HCT116 (cell line): Measurements from ENCODE around the gene EIF4EBP3. TPM values are rescaled to one million over a fixed set of nuclear protein-coding genes. Genes with fewer than 3 reads are reported as not detected.

Experiments
- ATAC-seq: fragments of 200-7000 bp; cut with Tn5 transposase; 2 replicates; pipeline ENCODE4 v1.9.1; 2020; ENCODE audit warnings: mild to moderate bottlenecking, moderate library complexity
- BruUV-seq: library from RNA; stranded (reverse); fragments of 400-500 nt; replicated peaks from 2 replicates; lab custom pipeline; 2021; lab: Mats Ljungman, UMichigan
- CTCF ChIA-PET: fragments of 300-600 bp; sonication (Branson Sonifier 250); formaldehyde crosslinking; loops from one replicate; lab custom pipeline; 2021; ENCODE audit warnings: antibody characterized with exemption; lab: Charles Lee
- POLR2A ChIA-PET: fragments of 300-600, 350-600 bp; sonication (Branson Sonifier 250); formaldehyde crosslinking; loops from one replicate; lab custom pipeline; 2021; ENCODE audit warnings: antibody characterized with exemption; lab: Charles Lee
- RAD21 ChIA-PET, 2 experiments: fragments of 300-600 bp; sonication (Branson Sonifier 250); formaldehyde crosslinking; loops; one replicate each; lab custom pipeline; 2023; ENCODE audit warnings: low total read pairs in 2 of 2; ENCODE audit not compliant: uncharacterized antibody in 2 of 2, unreplicated experiment in 2 of 2, low non-redundant PET in 1 of 2; lab: Charles Lee
- DNase-seq: peaks from one replicate; pipeline ENCODE4 v3.0.0-alpha.2; 2010; ENCODE audit warnings: low read depth, low spot score
- H2AFZ ChIP-seq: fragments of 200-600 bp; shearing (Covaris generic), sonication (generic); 2 replicates; pipeline ENCODE4 v1.6.1; 2017; ENCODE audit warnings: low read depth, mixed run types, mixed read lengths, antibody characterized with exemption, low read length; ENCODE audit not compliant: poor library complexity, severe bottlenecking
- H3K27ac ChIP-seq: 2 replicates; pipeline ENCODE4 v1.5.1; 2012; ENCODE audit warnings: low read depth, low read length
- H3K27me3 ChIP-seq: fragments of 200-600 bp; sonication (generic); 2 replicates; pipeline ENCODE4 v1.6.1; 2016; ENCODE audit warnings: mixed run types, low read length, mixed read lengths; ENCODE audit not compliant: insufficient read depth
- H3K36me3 ChIP-seq, 2 experiments: fragments of 200-500 bp in 1 of 2; fragments of 200-600 bp in 1 of 2; sonication (Bioruptor generic) in 1 of 2; sonication (generic) in 1 of 2; 2 replicates each; pipeline versions ENCODE4 v1.5.1 to v1.6.1; 2014 to 2016; ENCODE audit warnings: low read length in 2 of 2, inconsistent platforms in 1 of 2, mixed read lengths in 1 of 2, mixed run types in 1 of 2; ENCODE audit not compliant: insufficient read depth in 2 of 2, control insufficient read depth in 1 of 2
- H3K4me1 ChIP-seq, 2 experiments: fragments of 200-600 bp in 1 of 2; sonication (generic) in 1 of 2; 2 replicates each; pipeline versions ENCODE4 v1.5.1 to v1.6.1; 2012 to 2017; ENCODE audit warnings: low read length in 2 of 2, inconsistent platforms in 1 of 2, mild to moderate bottlenecking in 1 of 2, mixed read lengths in 1 of 2, mixed run types in 1 of 2, moderate library complexity in 1 of 2; ENCODE audit not compliant: insufficient read depth in 2 of 2, control insufficient read depth in 1 of 2
- H3K4me2 ChIP-seq: fragments of 200-600 bp; sonication (generic); 2 replicates; pipeline ENCODE4 v1.6.1; 2017; ENCODE audit warnings: mixed run types, low read length, mixed read lengths
- H3K4me3 ChIP-seq, 2 experiments: fragments of 200-600 bp in 1 of 2; sonication (generic) in 1 of 2; replicated peaks in 1 of 2; 2 replicates each; pipeline ENCODE4 v1.5.1; 2011 to 2016; ENCODE audit warnings: low read length in 2 of 2, control low read depth in 1 of 2, low read depth in 1 of 2, mild to moderate bottlenecking in 1 of 2, mixed read lengths in 1 of 2, mixed run types in 1 of 2
- H3K79me2 ChIP-seq: fragments of 200-600 bp; sonication (generic); 2 replicates; pipeline ENCODE4 v1.6.1; 2017; ENCODE audit warnings: mild to moderate bottlenecking, mixed run types, low read length, moderate library complexity, mixed read lengths; ENCODE audit not compliant: insufficient read depth
- H3K9ac ChIP-seq: fragments of 200-600 bp; sonication (generic); 2 replicates; pipeline ENCODE4 v1.6.1; 2016; ENCODE audit warnings: low read length, mixed read lengths
- H3K9me2 ChIP-seq: fragments of 200-600 bp; sonication (generic), shearing (Covaris generic); 2 replicates; pipeline ENCODE4 v1.6.1; 2017; ENCODE audit warnings: mixed run types, mild to moderate bottlenecking, moderate library complexity; ENCODE audit not compliant: insufficient read depth
- H3K9me3 ChIP-seq, 2 experiments: fragments of 200-500 bp in 1 of 2; fragments of 200-600 bp in 1 of 2; sonication (Bioruptor generic) in 1 of 2; sonication (generic) in 1 of 2; 2 replicates each; pipeline ENCODE4 v1.6.1; 2014 to 2017; ENCODE audit warnings: low read length in 2 of 2, mixed read lengths in 2 of 2, inconsistent platforms in 1 of 2, low read depth in 1 of 2, mild to moderate bottlenecking in 1 of 2, mixed run types in 1 of 2, moderate library complexity in 1 of 2; ENCODE audit not compliant: control insufficient read depth in 1 of 2, insufficient read depth in 1 of 2
- H4K20me1 ChIP-seq: fragments of 200-600 bp; sonication (generic), shearing (Covaris generic); 2 replicates; pipeline ENCODE4 v1.6.1; 2017; ENCODE audit warnings: mixed run types, mild to moderate bottlenecking, moderate library complexity; ENCODE audit not compliant: insufficient read depth
- JUND ChIP-seq: IDR thresholded peaks from 2 replicates; pipeline ENCODE4 v1.6.1; 2012
- POLR2A ChIP-seq: IDR thresholded peaks from 2 replicates; pipeline ENCODE4 v1.7.0; 2011; ENCODE audit warnings: borderline replicate concordance; ENCODE audit not compliant: insufficient read depth, insufficient read length; ENCODE audit errors: extremely low read depth
- POLR2AphosphoS5 ChIP-seq: IDR thresholded peaks from 2 replicates; pipeline ENCODE4 v1.6.1; 2011; ENCODE audit warnings: mild to moderate bottlenecking, low read depth, low read length, moderate library complexity
- TCF7L2 ChIP-seq: IDR thresholded peaks from 2 replicates; pipeline ENCODE4 v1.7.0; 2011; ENCODE audit warnings: borderline replicate concordance, inconsistent platforms; ENCODE audit not compliant: insufficient read depth, insufficient read length; ENCODE audit errors: extremely low read depth
- intact Hi-C: fragments of 100-400 bp; cut with micrococcal nuclease; formaldehyde crosslinking; loops from 2 replicates; pipeline ENCODE4 v1.10.0; 2022
- total RNA-seq: library from RNA; stranded (reverse); gene quantifications from one replicate; pipeline ENCODE4 v1.2.1, GENCODE V29; 2021; ENCODE audit not compliant: unreplicated experiment
- TF ChIP-seq, protein P1 (sequence below): IDR thresholded peaks from 2 replicates; pipeline ENCODE4 v1.6.1; 2012; ENCODE audit warnings: low read depth

The EIF4EBP3 gene
- total RNA-seq, 1 experiment from 2014 or later: 6.0 TPM

DNA sequence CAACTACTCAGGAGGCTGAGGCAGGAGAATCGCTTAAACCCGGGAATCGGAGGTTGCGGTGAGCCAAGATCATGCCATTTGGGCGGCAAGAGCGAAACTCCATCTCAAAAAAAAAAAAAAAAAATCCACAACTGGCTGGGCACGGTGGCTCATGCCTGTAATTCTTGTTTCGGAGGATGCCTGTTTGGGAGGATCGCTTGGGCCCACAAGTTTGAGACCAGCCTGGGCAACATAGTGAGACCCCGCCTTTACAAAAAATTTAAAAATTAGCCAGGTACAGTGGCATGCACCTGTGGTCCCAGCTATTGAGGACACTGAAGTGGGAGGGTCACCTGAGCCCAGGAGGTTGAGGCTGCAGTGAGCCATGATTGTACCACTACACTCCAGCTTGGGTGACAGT lies 1.9 kb upstream of the EIF4EBP3 start:
- Histone ChIP-seq H2AFZ (no peak overlapping the region), H3K36me3 (peaks cover 18 to 28% of the 10 kb centered on the region in 2 experiments; a peak in 3 of 4 replicates), H3K27me3 (no peaks in the 10 kb centered on the region), H3K9me2 (no peaks in the 10 kb centered on the region), H3K79me2 (peaks cover 12% of the 10 kb centered on the region; the same call in 1 of the 2 replicates), H4K20me1 (no peaks in the 10 kb centered on the region), H3K4me1 (peaks cover 2 to 25% of the 10 kb centered on the region in 2 experiments; a peak in 3 of 4 replicates), H3K9me3 (no peaks in the 10 kb centered on the region), H3K27ac (no peak overlapping the region), H3K4me3 (no peak overlapping the region), H3K4me2 (no peak overlapping the region), H3K9ac (no peak overlapping the region)
- ATAC-seq (no peak), DNase-seq (no peak)
- ChIA-PET POLR2A (interaction anchor here (0.7 kb wide), 1 partner anchor 224 kb away, joined by 3 read pairs; no protein-coding TSS in a partner anchor), RAD21 (no interaction called here), CTCF (no interaction called here)
- TF ChIP-seq POLR2A: no peak
- TF ChIP-seq, protein P1, sequence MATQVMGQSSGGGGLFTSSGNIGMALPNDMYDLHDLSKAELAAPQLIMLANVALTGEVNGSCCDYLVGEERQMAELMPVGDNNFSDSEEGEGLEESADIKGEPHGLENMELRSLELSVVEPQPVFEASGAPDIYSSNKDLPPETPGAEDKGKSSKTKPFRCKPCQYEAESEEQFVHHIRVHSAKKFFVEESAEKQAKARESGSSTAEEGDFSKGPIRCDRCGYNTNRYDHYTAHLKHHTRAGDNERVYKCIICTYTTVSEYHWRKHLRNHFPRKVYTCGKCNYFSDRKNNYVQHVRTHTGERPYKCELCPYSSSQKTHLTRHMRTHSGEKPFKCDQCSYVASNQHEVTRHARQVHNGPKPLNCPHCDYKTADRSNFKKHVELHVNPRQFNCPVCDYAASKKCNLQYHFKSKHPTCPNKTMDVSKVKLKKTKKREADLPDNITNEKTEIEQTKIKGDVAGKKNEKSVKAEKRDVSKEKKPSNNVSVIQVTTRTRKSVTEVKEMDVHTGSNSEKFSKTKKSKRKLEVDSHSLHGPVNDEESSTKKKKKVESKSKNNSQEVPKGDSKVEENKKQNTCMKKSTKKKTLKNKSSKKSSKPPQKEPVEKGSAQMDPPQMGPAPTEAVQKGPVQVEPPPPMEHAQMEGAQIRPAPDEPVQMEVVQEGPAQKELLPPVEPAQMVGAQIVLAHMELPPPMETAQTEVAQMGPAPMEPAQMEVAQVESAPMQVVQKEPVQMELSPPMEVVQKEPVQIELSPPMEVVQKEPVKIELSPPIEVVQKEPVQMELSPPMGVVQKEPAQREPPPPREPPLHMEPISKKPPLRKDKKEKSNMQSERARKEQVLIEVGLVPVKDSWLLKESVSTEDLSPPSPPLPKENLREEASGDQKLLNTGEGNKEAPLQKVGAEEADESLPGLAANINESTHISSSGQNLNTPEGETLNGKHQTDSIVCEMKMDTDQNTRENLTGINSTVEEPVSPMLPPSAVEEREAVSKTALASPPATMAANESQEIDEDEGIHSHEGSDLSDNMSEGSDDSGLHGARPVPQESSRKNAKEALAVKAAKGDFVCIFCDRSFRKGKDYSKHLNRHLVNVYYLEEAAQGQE: no peak
- TF ChIP-seq JUND: no peak
- intact Hi-C loops: no loop called here
- no TSS peak for BruUV-seq

- no TSS peak for BruUV-seq
- Histone ChIP-seq H3K9ac (no peak overlapping the region), H3K36me3 (peaks cover 14 to 40% of the 10 kb centered on the region in 2 experiments; a peak in 3 of 4 replicates), H3K4me1 (peaks cover 2 to 25% of the 10 kb centered on the region in 2 experiments; a peak in 3 of 4 replicates), H4K20me1 (no peaks in the 10 kb centered on the region), H3K9me3 (no peaks in the 10 kb centered on the region), H2AFZ (no peak overlapping the region), H3K9me2 (no peaks in the 10 kb centered on the region), H3K27ac (peak overlapping the region; percentile 34; the same call in 1 of the 2 replicates), H3K4me2 (peak overlapping the region; percentile 10; the same call in 1 of the 2 replicates)
- DNase-seq: no peak
- ATAC-seq: peak; percentile 16; the same call in 1 of the 2 replicates
- ChIA-PET CTCF (interaction anchor here (0.7 to 1.3 kb wide), 3 partner anchors 174 to 184 kb away, joined by 3 to 4 read pairs (median 3); no protein-coding TSS in a partner anchor), RAD21 (interaction anchor here in 1 of 2 experiments (1.1 kb wide), 1 partner anchor 173 kb away, joined by 3 read pairs; no protein-coding TSS in a partner anchor), POLR2A (no interaction called here)
- intact Hi-C loops: no loop called here
- TF ChIP-seq POLR2AphosphoS5 (no peak), TCF7L2 (peak; percentile 23)
- TF ChIP-seq, all 23 proteins: peak for 1
- H3K79me2 ChIP-seq: peaks cover 19% of the 10 kb centered on the region; the same call in 1 of the 2 replicates
- H3K27me3 ChIP-seq: no peaks in the 10 kb centered on the region
- H3K4me3 ChIP-seq: no peak overlapping the region
Measured at GRCh38 chr5:140546851-140547507, 483 bp upstream of the EIF4EBP3 start.
